HG03139 (cell line): ENCODE results near the gene OSBPL8.

ENCODE experiments used
- ATAC-seq: cut with Tn5 transposase; IDR thresholded peaks from one replicate; pipeline ENCODE4 v1.9.1; 2021; ENCODE audit not compliant: unreplicated experiment

OSBPL8 gene

DNA sequence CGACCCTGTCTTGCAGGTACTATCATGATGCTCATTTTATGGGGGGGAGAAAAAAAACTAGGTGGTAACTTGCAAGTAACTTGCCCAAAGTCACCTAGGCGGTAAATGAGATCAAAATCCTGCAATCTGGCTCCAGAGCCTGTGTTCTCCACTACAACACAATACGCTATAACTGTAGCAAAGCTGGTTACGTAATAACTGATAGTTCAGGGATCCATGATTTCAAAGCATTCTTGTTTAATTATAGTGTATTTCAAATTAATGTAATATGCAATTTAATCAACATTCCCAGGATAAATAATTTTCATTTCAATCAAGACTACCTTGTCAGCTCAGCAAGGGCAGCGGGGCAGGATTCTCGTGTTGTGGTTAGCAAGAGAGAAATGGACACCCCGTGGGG, 243.1 kb downstream of the OSBPL8 start:
- no peak for ATAC-seq

DNA sequence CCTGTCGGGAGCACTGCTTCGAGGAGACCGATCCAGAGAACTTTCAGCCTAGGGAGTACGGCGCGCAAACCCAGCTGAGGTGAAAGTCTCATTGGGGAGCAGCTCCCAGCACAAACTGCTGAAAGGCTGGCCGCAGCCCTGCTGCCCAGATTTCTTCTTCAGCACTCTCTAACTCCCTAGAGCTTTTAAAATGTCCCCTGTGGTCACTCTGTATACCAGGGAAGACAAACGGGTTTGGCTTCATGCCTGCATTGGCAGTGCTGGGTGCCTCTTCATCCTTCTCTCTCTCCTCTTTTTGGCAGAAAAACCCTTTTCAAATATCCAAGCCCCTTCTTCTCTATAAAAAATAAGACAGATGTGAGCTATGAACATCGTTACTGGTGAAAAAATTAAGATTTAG, 246.3 kb downstream of the OSBPL8 start:
- ATAC-seq, result no peak

- no peak for ATAC-seq
These were observed 247.3 kb downstream of the OSBPL8 start for GRCh38 chr12:76312315-76312714.

- no peak for ATAC-seq
These were observed 247.8 kb downstream of the OSBPL8 start for GRCh38 chr12:76311796-76312195.

- no peak for ATAC-seq
These were observed 249.5 kb downstream of the OSBPL8 start for GRCh38 chr12:76310110-76310509.

- ATAC-seq, result no peak
These were observed 250.7 kb downstream of the OSBPL8 start for GRCh38 chr12:76308866-76309265.

GRCh38 chr12:76307083-76307482, 252.5 kb downstream of the OSBPL8 start:
- no peak for ATAC-seq

DNA sequence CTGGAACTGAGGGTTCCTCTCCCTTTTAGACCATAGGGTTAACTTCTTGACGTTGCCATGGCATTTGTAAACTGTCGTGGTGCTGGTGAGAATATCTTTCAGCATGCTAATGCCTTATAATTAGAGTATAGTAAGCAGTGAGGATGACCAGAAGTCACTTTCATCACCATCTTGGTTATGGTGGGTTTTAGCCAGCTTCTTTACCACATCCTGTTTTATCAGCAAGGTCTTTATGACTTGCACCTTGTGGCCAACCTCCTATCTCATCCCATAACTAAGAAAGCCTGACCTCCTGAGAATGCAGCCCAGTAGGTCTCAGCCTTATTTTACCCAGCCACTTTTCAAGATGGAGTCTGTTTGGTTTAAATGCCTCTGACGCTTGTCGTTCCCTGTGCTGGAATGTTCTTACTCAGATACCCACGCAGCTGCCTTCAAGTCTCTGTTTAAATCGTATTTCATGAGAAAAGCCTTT, 255.5 kb downstream of the OSBPL8 start:
- no peak for ATAC-seq

- ATAC-seq, result no peak
These were observed 256.2 kb downstream of the OSBPL8 start for GRCh38 chr12:76303365-76303764.
